ENCODE measurements around the gene KIF15.

KIF15 gene

DNA sequence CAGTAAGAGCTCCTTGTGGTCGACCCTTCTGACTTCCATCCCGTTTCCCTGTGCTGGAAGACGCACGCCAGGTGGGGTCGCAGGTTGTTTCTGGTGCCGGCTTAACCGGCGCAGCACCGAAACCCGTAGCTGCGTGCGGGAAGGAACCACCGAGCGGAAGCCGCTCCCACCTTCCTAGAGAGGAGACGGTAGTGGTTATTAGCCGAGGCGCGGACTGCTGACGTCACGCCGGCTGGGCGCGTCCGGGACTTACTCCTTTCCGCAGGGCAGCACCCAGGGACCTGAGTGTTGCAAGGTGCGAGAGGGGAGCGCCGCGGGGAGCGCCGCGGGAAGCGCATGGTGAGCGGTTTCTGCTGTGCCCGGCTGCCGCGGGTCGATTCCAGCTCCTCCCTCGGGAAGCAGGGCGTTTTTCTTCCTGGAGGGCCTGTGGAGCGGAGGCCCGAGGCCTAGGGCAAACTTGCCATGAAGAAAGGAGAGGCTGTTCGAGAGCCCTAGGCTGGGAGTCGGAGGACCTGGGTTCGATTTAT is 32.1 kb upstream of the KIF15 start, which contains the start of gene ZNF501:
Gene ZNF501 (plus strand): TSS at position 252 of the 527 bp plus-strand sequence. CDS start 4,787 bp downstream, outside the sequence.
- Histone ChIP-seq H2BK5ac (ENCODE audit: low read length) (no peak within 1 kb of the TSS), H3K18ac (ENCODE audit: low read length) (no peak within 1 kb of the TSS), H2BK15ac (replicated peaks; ENCODE audit: low read depth) (no peak within 1 kb of the TSS), H3K36me3 (ENCODE audit: control insufficient read depth, insufficient read depth, low read length) (no peaks in the 10 kb centered on the region), H3K79me1 (ENCODE audit: low read length) (no peaks in the 10 kb centered on the region), H4K8ac (ENCODE audit: low read depth, low read length) (no peak within 1 kb of the TSS), H2BK120ac (ENCODE audit: low read depth, low read length) (no peak within 1 kb of the TSS), H4K5ac (ENCODE audit: low read length) (peak within 1 kb of the TSS; percentile 81), H3K4ac (ENCODE audit: low read depth, low read length) (no peak within 1 kb of the TSS), H3K27ac (ENCODE audit: low read depth, low read length) (no peak within 1 kb of the TSS), H3K4me3 (ENCODE audit: low read length) (peak within 1 kb of the TSS; percentile 67), H3K9ac (ENCODE audit: low read length) (peak within 1 kb of the TSS; percentile 69), H2AK5ac (ENCODE audit: low read length) (no peak within 1 kb of the TSS), H3K4me1 (ENCODE audit: control insufficient read depth, low read depth, low read length) (no peaks in the 10 kb centered on the region), H3K56ac (ENCODE audit: low read length) (peak within 1 kb of the TSS; percentile 87), H3K23ac (ENCODE audit: low read length) (no peak within 1 kb of the TSS), H3K79me2 (ENCODE audit: control insufficient read depth, insufficient read depth, low read length) (no peaks in the 10 kb centered on the region), H3K27me3 (ENCODE audit: insufficient read depth, low read length, poor library complexity) (no peaks in the 10 kb centered on the region), H3K4me2 (ENCODE audit: low read length) (peak within 1 kb of the TSS; percentile 87)
- WGBS (ENCODE audit: extremely low coverage, insufficient coverage, low lambda C conversion rate) = no CpG with 5 or more reads among the region's 46 CpGs
- peak; percentile 94 for DNase-seq

DNA sequence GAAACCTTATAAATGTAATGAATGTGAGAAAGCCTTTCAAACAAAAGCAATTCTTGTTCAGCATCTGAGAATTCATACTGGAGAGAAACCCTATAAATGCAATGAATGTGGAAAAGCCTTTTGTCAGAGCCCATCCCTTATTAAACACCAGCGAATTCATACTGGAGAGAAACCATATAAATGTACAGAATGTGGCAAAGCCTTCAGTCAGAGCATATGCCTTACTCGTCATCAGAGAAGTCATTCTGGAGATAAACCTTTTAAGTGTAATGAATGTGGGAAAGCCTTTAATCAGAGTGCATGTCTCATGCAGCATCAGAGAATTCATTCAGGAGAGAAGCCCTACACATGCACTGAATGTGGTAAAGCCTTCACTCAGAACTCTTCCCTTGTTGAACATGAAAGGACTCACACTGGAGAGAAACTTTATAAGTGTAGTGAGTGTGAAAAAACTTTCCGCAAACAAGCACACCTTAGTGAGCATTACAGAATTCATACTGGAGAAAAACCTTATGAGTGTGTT is 26.9 kb upstream of the KIF15 start:
- no peak overlapping the region for H2BK5ac ChIP-seq (ENCODE audit: low read length)
- no peak overlapping the region for H4K8ac ChIP-seq (ENCODE audit: low read depth, low read length)
- H3K9ac ChIP-seq (ENCODE audit: low read length) = no peak overlapping the region
- no peaks in the 10 kb centered on the region for H3K36me3 ChIP-seq (ENCODE audit: control insufficient read depth, insufficient read depth, low read length)
- H2BK120ac ChIP-seq (ENCODE audit: low read depth, low read length) = no peak overlapping the region
- no peak overlapping the region for H2BK15ac ChIP-seq (replicated peaks; ENCODE audit: low read depth)
- no peaks in the 10 kb centered on the region for H3K4me1 ChIP-seq (ENCODE audit: control insufficient read depth, low read depth, low read length)
- H3K23ac ChIP-seq (ENCODE audit: low read length) = no peak overlapping the region
- H3K4me2 ChIP-seq (ENCODE audit: low read length) = no peak overlapping the region
- no peak overlapping the region for H3K4me3 ChIP-seq (ENCODE audit: low read length)
- no peak overlapping the region for H3K56ac ChIP-seq (ENCODE audit: low read length)
- no peak overlapping the region for H3K18ac ChIP-seq (ENCODE audit: low read length)
- WGBS (ENCODE audit: extremely low coverage, insufficient coverage, low lambda C conversion rate) = no CpG with 5 or more reads among the region's 3 CpGs
- H3K79me1 ChIP-seq (ENCODE audit: low read length) = no peaks in the 10 kb centered on the region
- no peaks in the 10 kb centered on the region for H3K27me3 ChIP-seq (ENCODE audit: insufficient read depth, low read length, poor library complexity)
- H2AK5ac ChIP-seq (ENCODE audit: low read length) = no peak overlapping the region
- DNase-seq = peak; percentile 6
- no peaks in the 10 kb centered on the region for H3K79me2 ChIP-seq (ENCODE audit: control insufficient read depth, insufficient read depth, low read length)
- no peak overlapping the region for H3K27ac ChIP-seq (ENCODE audit: low read depth, low read length)
- H3K4ac ChIP-seq (ENCODE audit: low read depth, low read length) = no peak overlapping the region
- H4K5ac ChIP-seq (ENCODE audit: low read length) = no peak overlapping the region

DNA sequence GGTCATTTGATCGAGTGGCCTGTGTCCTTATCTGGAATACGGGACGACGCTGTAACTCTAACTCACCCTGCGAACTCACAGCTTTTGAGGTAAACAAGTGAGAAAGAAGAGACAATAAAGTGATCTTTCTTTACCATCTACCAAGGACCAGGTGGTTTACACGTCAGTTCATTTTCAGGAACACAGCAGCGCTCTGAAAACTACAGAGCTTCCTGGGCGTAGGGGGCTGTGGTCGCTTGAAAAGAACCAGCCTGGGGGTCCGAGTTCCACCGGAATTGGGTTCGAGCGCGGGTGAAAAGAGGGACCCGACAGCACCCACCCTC is 532 bp upstream of the KIF15 start:
- peaks cover 17% of the 10 kb centered on the region for H3K79me1 ChIP-seq (ENCODE audit: low read length)
- H3K4me3 ChIP-seq (ENCODE audit: low read length) = peak overlapping the region; percentile 96
- peaks cover 2% of the 10 kb centered on the region for H3K27me3 ChIP-seq (ENCODE audit: insufficient read depth, low read length, poor library complexity)
- H3K4me2 ChIP-seq (ENCODE audit: low read length) = peak overlapping the region; percentile 90
- H3K18ac ChIP-seq (ENCODE audit: low read length) = no peak overlapping the region
- H3K9ac ChIP-seq (ENCODE audit: low read length) = peak overlapping the region; percentile 89
- WGBS (ENCODE audit: extremely low coverage, insufficient coverage, low lambda C conversion rate) = no CpG with 5 or more reads among the region's 15 CpGs
- peak overlapping the region; percentile 58 for H4K8ac ChIP-seq (ENCODE audit: low read depth, low read length)
- H2AK5ac ChIP-seq (ENCODE audit: low read length) = no peak overlapping the region
- H2BK120ac ChIP-seq (ENCODE audit: low read depth, low read length) = peak overlapping the region; percentile 15
- H3K27ac ChIP-seq (ENCODE audit: low read depth, low read length) = no peak overlapping the region
- no peak overlapping the region for H4K5ac ChIP-seq (ENCODE audit: low read length)
- H3K36me3 ChIP-seq (ENCODE audit: control insufficient read depth, insufficient read depth, low read length) = peaks cover under 1% of the 10 kb centered on the region
- H3K79me2 ChIP-seq (ENCODE audit: control insufficient read depth, insufficient read depth, low read length) = peaks cover 31% of the 10 kb centered on the region
- no peak overlapping the region for H3K4ac ChIP-seq (ENCODE audit: low read depth, low read length)
- H2BK5ac ChIP-seq (ENCODE audit: low read length) = no peak overlapping the region
- H3K23ac ChIP-seq (ENCODE audit: low read length) = peak overlapping the region; percentile 9
- H3K4me1 ChIP-seq (ENCODE audit: control insufficient read depth, low read depth, low read length) = no peaks in the 10 kb centered on the region
- DNase-seq = no peak
- H2BK15ac ChIP-seq (replicated peaks; ENCODE audit: low read depth) = no peak overlapping the region
- H3K56ac ChIP-seq (ENCODE audit: low read length) = peak overlapping the region; percentile 90

DNA sequence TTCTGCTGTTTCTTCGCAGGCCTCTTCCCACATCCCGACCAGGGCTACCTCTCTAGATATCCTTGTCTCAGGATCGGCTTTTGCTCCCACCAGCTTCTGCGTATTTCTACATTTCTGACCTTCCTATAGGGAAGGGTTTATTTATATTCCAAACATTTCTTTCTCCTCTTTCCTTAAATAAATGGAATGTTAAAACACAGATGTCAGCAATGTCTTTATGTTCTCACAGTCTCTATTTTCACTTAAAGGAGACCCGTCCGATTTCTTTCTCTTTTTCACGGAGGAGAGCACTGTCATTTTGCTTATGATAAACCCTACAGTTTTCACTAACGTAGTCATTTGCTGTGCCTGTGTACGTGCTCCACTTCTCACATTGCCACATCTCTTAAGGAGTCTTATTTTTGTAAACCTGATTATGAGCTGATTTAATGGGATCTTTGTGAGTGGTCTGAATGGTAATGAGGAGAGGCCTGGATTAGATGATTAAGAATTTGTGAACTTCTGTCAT is 630 bp downstream of the KIF15 start:
- Histone ChIP-seq H2BK15ac (replicated peaks; ENCODE audit: low read depth) (no peak overlapping the region), H2BK5ac (ENCODE audit: low read length) (no peak overlapping the region), H3K27me3 (ENCODE audit: insufficient read depth, low read length, poor library complexity) (peaks cover 2% of the 10 kb centered on the region), H3K23ac (ENCODE audit: low read length) (no peak overlapping the region), H3K4me3 (ENCODE audit: low read length) (peak overlapping the region; percentile 52), H4K5ac (ENCODE audit: low read length) (no peak overlapping the region), H3K4me2 (ENCODE audit: low read length) (peak overlapping the region; percentile 83), H2AK5ac (ENCODE audit: low read length) (no peak overlapping the region), H3K9ac (ENCODE audit: low read length) (peak overlapping the region; percentile 80), H3K27ac (ENCODE audit: low read depth, low read length) (peak overlapping the region; percentile 25), H3K36me3 (ENCODE audit: control insufficient read depth, insufficient read depth, low read length) (peaks cover 4% of the 10 kb centered on the region), H3K18ac (ENCODE audit: low read length) (peak overlapping the region; percentile 8), H4K8ac (ENCODE audit: low read depth, low read length) (no peak overlapping the region), H3K79me1 (ENCODE audit: low read length) (peaks cover 17% of the 10 kb centered on the region), H2BK120ac (ENCODE audit: low read depth, low read length) (no peak overlapping the region), H3K56ac (ENCODE audit: low read length) (peak overlapping the region; percentile 91), H3K79me2 (ENCODE audit: control insufficient read depth, insufficient read depth, low read length) (peaks cover 35% of the 10 kb centered on the region), H3K4me1 (ENCODE audit: control insufficient read depth, low read depth, low read length) (no peaks in the 10 kb centered on the region), H3K4ac (ENCODE audit: low read depth, low read length) (no peak overlapping the region)
- DNase-seq = no peak
- WGBS (ENCODE audit: extremely low coverage, insufficient coverage, low lambda C conversion rate) = no CpG with 5 or more reads among the region's 9 CpGs

DNA sequence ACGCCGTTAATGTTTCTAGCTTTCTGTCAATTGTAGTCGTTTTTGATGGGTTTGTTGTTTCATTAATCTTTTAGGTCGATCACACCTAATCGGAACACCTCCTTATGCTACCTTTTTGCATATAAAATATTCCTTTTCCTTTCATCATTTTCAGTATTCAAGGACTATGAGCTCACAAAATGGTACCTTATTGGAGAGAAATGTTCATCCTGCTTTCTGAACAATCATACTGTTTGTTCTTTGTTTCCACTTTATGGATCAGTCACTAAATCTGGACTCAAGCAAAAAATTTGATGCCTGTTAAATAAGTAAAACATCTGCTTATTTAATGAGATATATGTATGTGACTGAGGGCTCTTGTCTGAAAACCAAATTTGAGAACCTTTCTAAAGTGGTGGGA is 1.1 kb downstream of the KIF15 start:
- peaks cover 4% of the 10 kb centered on the region for H3K36me3 ChIP-seq (ENCODE audit: control insufficient read depth, insufficient read depth, low read length)
- no peak for DNase-seq
- H3K4me3 ChIP-seq (ENCODE audit: low read length) = peak overlapping the region; percentile 52

DNA sequence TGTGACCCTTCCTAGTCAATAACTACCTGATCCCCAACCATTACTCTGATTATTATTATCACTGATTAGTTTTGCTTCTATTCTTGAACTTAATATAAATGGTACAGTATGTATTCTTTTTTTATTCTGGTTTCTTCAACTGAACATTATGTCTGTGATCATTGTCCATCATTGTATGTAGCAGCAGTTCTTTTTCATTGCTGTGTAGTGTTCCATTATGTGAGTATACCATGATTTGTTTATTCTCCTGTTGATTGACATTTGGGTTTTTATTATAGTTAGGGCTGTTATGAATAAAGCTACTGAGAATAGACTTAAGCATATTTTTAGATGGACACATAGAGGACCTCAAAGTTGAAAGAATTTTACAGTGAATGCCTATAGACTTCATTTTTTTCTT is 2.7 kb downstream of the KIF15 start:
- no peak overlapping the region for H2BK5ac ChIP-seq (ENCODE audit: low read length)
- H3K27ac ChIP-seq (ENCODE audit: low read depth, low read length) = no peak overlapping the region
- H2BK120ac ChIP-seq (ENCODE audit: low read depth, low read length) = no peak overlapping the region
- no peak overlapping the region for H4K8ac ChIP-seq (ENCODE audit: low read depth, low read length)
- no peak overlapping the region for H2AK5ac ChIP-seq (ENCODE audit: low read length)
- H3K79me2 ChIP-seq (ENCODE audit: control insufficient read depth, insufficient read depth, low read length) = peaks cover 30% of the 10 kb centered on the region
- H3K4ac ChIP-seq (ENCODE audit: low read depth, low read length) = no peak overlapping the region
- H3K56ac ChIP-seq (ENCODE audit: low read length) = no peak overlapping the region
- no peak overlapping the region for H4K5ac ChIP-seq (ENCODE audit: low read length)
- peaks cover 14% of the 10 kb centered on the region for H3K79me1 ChIP-seq (ENCODE audit: low read length)
- no peak overlapping the region for H3K4me3 ChIP-seq (ENCODE audit: low read length)
- H3K9ac ChIP-seq (ENCODE audit: low read length) = no peak overlapping the region
- H3K23ac ChIP-seq (ENCODE audit: low read length) = no peak overlapping the region
- no peak for DNase-seq
- H2BK15ac ChIP-seq (replicated peaks; ENCODE audit: low read depth) = no peak overlapping the region
- no peak overlapping the region for H3K18ac ChIP-seq (ENCODE audit: low read length)
- H3K4me1 ChIP-seq (ENCODE audit: control insufficient read depth, low read depth, low read length) = no peaks in the 10 kb centered on the region
- no peak overlapping the region for H3K4me2 ChIP-seq (ENCODE audit: low read length)
- H3K27me3 ChIP-seq (ENCODE audit: insufficient read depth, low read length, poor library complexity) = peaks cover 2% of the 10 kb centered on the region
- H3K36me3 ChIP-seq (ENCODE audit: control insufficient read depth, insufficient read depth, low read length) = peaks cover 6% of the 10 kb centered on the region

More for the DNA sequence above, 1.1 kb downstream of the KIF15 start:
- no peak overlapping the region for H4K5ac ChIP-seq (ENCODE audit: low read length)
- peaks cover 2% of the 10 kb centered on the region for H3K27me3 ChIP-seq (ENCODE audit: insufficient read depth, low read length, poor library complexity)
- no CpG with 5 or more reads among the region's 5 CpGs for WGBS (ENCODE audit: extremely low coverage, insufficient coverage, low lambda C conversion rate)
- peak overlapping the region; percentile 83 for H3K4me2 ChIP-seq (ENCODE audit: low read length)
- no peak overlapping the region for H3K18ac ChIP-seq (ENCODE audit: low read length)
- H3K56ac ChIP-seq (ENCODE audit: low read length) = peak overlapping the region; percentile 91
- peaks cover 33% of the 10 kb centered on the region for H3K79me2 ChIP-seq (ENCODE audit: control insufficient read depth, insufficient read depth, low read length)
- H4K8ac ChIP-seq (ENCODE audit: low read depth, low read length) = no peak overlapping the region
- H2BK5ac ChIP-seq (ENCODE audit: low read length) = no peak overlapping the region
- no peaks in the 10 kb centered on the region for H3K4me1 ChIP-seq (ENCODE audit: control insufficient read depth, low read depth, low read length)
- H3K79me1 ChIP-seq (ENCODE audit: low read length) = peaks cover 15% of the 10 kb centered on the region
- H2BK15ac ChIP-seq (replicated peaks; ENCODE audit: low read depth) = no peak overlapping the region
- H2AK5ac ChIP-seq (ENCODE audit: low read length) = no peak overlapping the region
- H3K27ac ChIP-seq (ENCODE audit: low read depth, low read length) = no peak overlapping the region
- no peak overlapping the region for H3K23ac ChIP-seq (ENCODE audit: low read length)
- peak overlapping the region; percentile 27 for H3K4ac ChIP-seq (ENCODE audit: low read depth, low read length)
- H2BK120ac ChIP-seq (ENCODE audit: low read depth, low read length) = no peak overlapping the region
- H3K9ac ChIP-seq (ENCODE audit: low read length) = peak overlapping the region; percentile 80

Data from mesendoderm (in vitro differentiated cells).